KOPT-K1 (cell line): ENCODE data around the gene COL23A1.
"Not testable (repeated sequence)": the region's sequence is repeated elsewhere in the genome, so short reads cannot be mapped to it uniquely, and the experiment has no call there.

Experiments
- H3K27ac ChIP-seq: fragments of 200-600 bp; sonication (generic); 2 replicates; pipeline ENCODE4 v1.5.1; 2016; ENCODE audit warnings: antibody characterized with exemption, mild to moderate bottlenecking, low read depth, low read length; ENCODE audit not compliant: poor library complexity, severe bottlenecking
- H3K36me3 ChIP-seq: fragments of 200-600 bp; sonication (generic); 2 replicates; pipeline ENCODE4 v1.5.1; 2017; ENCODE audit warnings: antibody characterized with exemption, mild to moderate bottlenecking, low read length, moderate library complexity; ENCODE audit not compliant: insufficient read depth
- H3K9me3 ChIP-seq: fragments of 200-600 bp; sonication (generic); 2 replicates; pipeline ENCODE4 v1.5.1; 2017; ENCODE audit warnings: antibody characterized with exemption, low read length, mild to moderate bottlenecking; ENCODE audit not compliant: insufficient read depth, poor library complexity, severe bottlenecking

COL23A1 gene

GRCh38 chr5:178271231-178271630 lies 319.0 kb downstream of the COL23A1 start:
- no peak overlapping the region for H3K27ac ChIP-seq
- H3K36me3 ChIP-seq = no peaks in the 10 kb centered on the region
- peaks cover 9% of the 10 kb centered on the region for H3K9me3 ChIP-seq

GRCh38 chr5:178269499-178269898 lies 320.7 kb downstream of the COL23A1 start:
- H3K27ac ChIP-seq = no peak overlapping the region
- no peaks in the 10 kb centered on the region for H3K36me3 ChIP-seq
- H3K9me3 ChIP-seq = no peaks in the 10 kb centered on the region

- Histone ChIP-seq H3K27ac (no peak overlapping the region), H3K9me3 (no peaks in the 10 kb centered on the region), H3K36me3 (no peaks in the 10 kb centered on the region)
Measured at GRCh38 chr5:178267876-178268275, 322.3 kb downstream of the COL23A1 start.

- Histone ChIP-seq H3K9me3 (no peaks in the 10 kb centered on the region), H3K27ac (no peak overlapping the region), H3K36me3 (no peaks in the 10 kb centered on the region)
Measured at GRCh38 chr5:178267245-178267644, 322.9 kb downstream of the COL23A1 start.

- H3K36me3 ChIP-seq = no peaks in the 10 kb centered on the region
- no peak overlapping the region for H3K27ac ChIP-seq
- H3K9me3 ChIP-seq = no peaks in the 10 kb centered on the region
Measured at GRCh38 chr5:178266581-178266980, 323.6 kb downstream of the COL23A1 start.

GRCh38 chr5:178265746-178266145 lies 324.4 kb downstream of the COL23A1 start:
- Histone ChIP-seq H3K36me3 (no peaks in the 10 kb centered on the region), H3K9me3 (no peaks in the 10 kb centered on the region), H3K27ac (no peak overlapping the region)

GRCh38 chr5:178264044-178264443 lies 326.1 kb downstream of the COL23A1 start:
- Histone ChIP-seq H3K9me3 (no peaks in the 10 kb centered on the region), H3K36me3 (no peaks in the 10 kb centered on the region), H3K27ac (no peak overlapping the region)

- no peaks in the 10 kb centered on the region for H3K9me3 ChIP-seq
- H3K36me3 ChIP-seq = no peaks in the 10 kb centered on the region
- H3K27ac ChIP-seq = no peak overlapping the region
Measured at GRCh38 chr5:178261666-178262600, 328.3 kb downstream of the COL23A1 start.

GRCh38 chr5:178259623-178260536 lies 330.3 kb downstream of the COL23A1 start:
- Histone ChIP-seq H3K36me3 (no peaks in the 10 kb centered on the region), H3K27ac (no peak overlapping the region), H3K9me3 (no peaks in the 10 kb centered on the region)

- H3K27ac ChIP-seq = no peak overlapping the region
- no peaks in the 10 kb centered on the region for H3K9me3 ChIP-seq
- H3K36me3 ChIP-seq = no peaks in the 10 kb centered on the region
Measured at GRCh38 chr5:178257650-178258049, 332.5 kb downstream of the COL23A1 start.

- Histone ChIP-seq H3K36me3 (no peaks in the 10 kb centered on the region), H3K9me3 (no peaks in the 10 kb centered on the region), H3K27ac (no peak overlapping the region)
Measured at GRCh38 chr5:178256746-178257145, 333.4 kb downstream of the COL23A1 start.

GRCh38 chr5:178253632-178254031 lies 336.6 kb downstream of the COL23A1 start:
- not testable (repeated sequence) for H3K36me3 ChIP-seq, H3K27ac ChIP-seq, H3K9me3 ChIP-seq

- H3K9me3 ChIP-seq = no peaks in the 10 kb centered on the region
- no peak overlapping the region for H3K27ac ChIP-seq
- H3K36me3 ChIP-seq = no peaks in the 10 kb centered on the region
Measured at GRCh38 chr5:178252258-178252657, 337.9 kb downstream of the COL23A1 start.

- Histone ChIP-seq H3K36me3 (no peaks in the 10 kb centered on the region), H3K9me3 (no peaks in the 10 kb centered on the region), H3K27ac (peak overlapping the region; percentile 47)
Measured at GRCh38 chr5:178250263-178250662, 339.9 kb downstream of the COL23A1 start.
